Endothelial cell (in vitro differentiated cells): ENCODE measurements around the gene IMPDH2. TPM values are rescaled to one million over a fixed set of nuclear protein-coding genes. Genes with fewer than 3 reads are reported as not detected.

Experiments
- DNase-seq: peaks from one replicate; pipeline ENCODE4 v3.0.0; 2021; ENCODE audit warnings: low spot score
- H3K27ac Mint-ChIP-seq: one replicate; pipeline ENCODE4 v1.8.0; 2021; ENCODE audit warnings: mixed read lengths, inconsistent platforms; ENCODE audit not compliant: unreplicated experiment
- H3K27me3 Mint-ChIP-seq: one replicate; pipeline ENCODE4 v1.8.0; 2021; ENCODE audit warnings: mild to moderate bottlenecking, moderate library complexity, mixed read lengths, inconsistent platforms; ENCODE audit not compliant: unreplicated experiment
- H3K36me3 Mint-ChIP-seq: one replicate; pipeline ENCODE4 v1.8.0; 2021; ENCODE audit warnings: mild to moderate bottlenecking, low read depth, mixed read lengths, inconsistent platforms; ENCODE audit not compliant: unreplicated experiment
- H3K4me1 Mint-ChIP-seq: one replicate; pipeline ENCODE4 v1.8.0; 2021; ENCODE audit warnings: mild to moderate bottlenecking, mixed read lengths, inconsistent platforms; ENCODE audit not compliant: unreplicated experiment
- H3K4me3 Mint-ChIP-seq: one replicate; pipeline ENCODE4 v1.8.0; 2021; ENCODE audit warnings: mild to moderate bottlenecking, mixed read lengths, inconsistent platforms; ENCODE audit not compliant: unreplicated experiment
- H3K9me3 Mint-ChIP-seq: one replicate; pipeline ENCODE4 v1.8.0; 2021; ENCODE audit warnings: mixed read lengths, inconsistent platforms; ENCODE audit not compliant: unreplicated experiment
- CTCF ChIP-seq: fragments of 200-600 bp; sonication (generic); IDR thresholded peaks from one replicate; pipeline ENCODE4 v1.5.0; 2021; ENCODE audit warnings: antibody characterized with exemption; ENCODE audit not compliant: unreplicated experiment
- total RNA-seq: library from RNA; stranded (reverse); fragmentation: NEBNext Ultra II Directional; extraction: Animal tissue kit (Norgen Biotek cat#: 25700); gene quantifications from one replicate; pipeline ENCODE4 v1.2.1, GENCODE V29; 2021; ENCODE audit not compliant: unreplicated experiment

IMPDH2 gene
- total RNA-seq, 1 donor from 2014 or later: 111 TPM

DNA sequence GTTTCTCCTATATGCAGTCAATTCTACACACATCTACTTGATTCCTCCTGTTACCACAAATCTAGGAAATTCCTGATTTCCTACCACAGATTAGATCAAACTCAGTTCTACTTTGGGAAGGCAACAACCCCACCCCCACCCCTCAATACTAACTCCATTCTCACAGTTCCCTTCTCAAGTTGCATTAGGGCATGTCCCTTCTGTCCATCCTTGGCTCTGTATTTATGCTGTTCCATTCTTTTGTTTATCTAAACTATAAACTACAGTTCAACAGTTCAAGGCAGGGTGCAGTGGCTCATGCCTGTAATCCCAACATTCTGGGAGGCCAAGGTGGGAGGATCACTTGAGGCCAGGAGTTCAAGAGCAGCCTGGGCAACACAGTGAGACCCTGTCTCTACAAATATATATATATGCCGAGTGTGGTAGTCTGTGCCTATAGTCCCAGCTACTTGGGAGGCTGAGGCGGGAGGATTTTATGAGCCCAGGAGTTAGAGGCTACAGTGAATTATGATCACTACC, 25.2 kb upstream of the IMPDH2 start:
- H3K9me3 Mint-ChIP-seq: no peaks in the 10 kb centered on the region
- no peak for DNase-seq
- no peak for TF ChIP-seq CTCF
- no peak overlapping the region for H3K27ac Mint-ChIP-seq
- H3K27me3 Mint-ChIP-seq: peaks cover 4% of the 10 kb centered on the region
- no peak overlapping the region for H3K4me3 Mint-ChIP-seq
- peaks cover 40% of the 10 kb centered on the region for H3K36me3 Mint-ChIP-seq
- H3K4me1 Mint-ChIP-seq: peaks cover 3% of the 10 kb centered on the region

DNA sequence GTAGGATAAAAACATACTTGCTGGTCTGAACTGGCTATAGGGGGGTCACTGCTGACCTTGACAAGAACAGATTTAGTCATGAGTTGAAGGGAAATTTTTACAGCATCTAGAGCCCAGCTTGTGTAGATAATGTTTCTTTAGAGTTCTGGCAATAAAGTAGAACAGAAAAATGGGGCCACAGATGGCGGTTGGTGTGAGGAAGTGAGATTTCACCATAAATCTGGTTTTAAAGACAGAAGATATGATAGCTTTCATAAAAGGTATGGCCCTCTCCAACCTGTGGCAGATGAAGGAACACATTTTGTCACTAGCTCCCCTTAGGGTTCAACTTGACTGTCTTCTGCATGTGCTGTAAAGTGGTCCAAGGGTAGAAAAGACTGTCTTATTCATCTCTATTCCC, 24.3 kb upstream of the IMPDH2 start:
- DNase-seq: no peak
- Mint-ChIP-seq H3K36me3 (peaks cover 40% of the 10 kb centered on the region), H3K9me3 (no peaks in the 10 kb centered on the region), H3K27ac (no peak overlapping the region), H3K4me1 (peaks cover 3% of the 10 kb centered on the region), H3K27me3 (peaks cover 6% of the 10 kb centered on the region), H3K4me3 (no peak overlapping the region)
- TF ChIP-seq CTCF: no peak

- TF ChIP-seq CTCF: no peak
- no peak for DNase-seq
- Mint-ChIP-seq H3K36me3 (peaks cover 23% of the 10 kb centered on the region), H3K4me3 (no peak overlapping the region), H3K27me3 (peaks cover 1% of the 10 kb centered on the region), H3K4me1 (no peaks in the 10 kb centered on the region), H3K9me3 (no peaks in the 10 kb centered on the region), H3K27ac (no peak overlapping the region)
These were observed 6.1 kb upstream of the IMPDH2 start for GRCh38 chr3:49035281-49035680.

DNA sequence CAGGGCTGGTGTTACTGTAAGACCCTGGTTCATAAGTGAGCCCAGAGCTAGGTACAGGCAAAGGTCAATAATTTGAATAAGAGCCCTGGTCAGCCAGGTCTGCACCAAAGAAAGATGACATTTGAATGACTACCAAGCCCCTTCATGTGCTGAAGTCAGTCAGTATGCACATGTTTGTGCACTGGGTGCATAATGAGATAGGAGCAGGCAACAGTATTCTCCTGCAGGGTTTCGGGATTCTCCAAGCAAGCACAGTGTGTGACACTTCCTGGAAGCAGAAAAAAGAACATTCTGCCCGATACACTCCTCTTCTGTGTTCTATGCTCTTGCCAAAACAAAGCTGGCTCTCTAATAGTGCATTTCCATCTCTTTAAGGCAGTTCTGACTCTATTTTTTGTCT, 5.5 kb upstream of the IMPDH2 start:
- Mint-ChIP-seq H3K27ac (no peak overlapping the region), H3K9me3 (no peaks in the 10 kb centered on the region), H3K4me3 (peak overlapping the region; percentile 26), H3K27me3 (peaks cover 1% of the 10 kb centered on the region), H3K36me3 (peaks cover 23% of the 10 kb centered on the region), H3K4me1 (no peaks in the 10 kb centered on the region)
- no peak for DNase-seq
- TF ChIP-seq CTCF: no peak

DNA sequence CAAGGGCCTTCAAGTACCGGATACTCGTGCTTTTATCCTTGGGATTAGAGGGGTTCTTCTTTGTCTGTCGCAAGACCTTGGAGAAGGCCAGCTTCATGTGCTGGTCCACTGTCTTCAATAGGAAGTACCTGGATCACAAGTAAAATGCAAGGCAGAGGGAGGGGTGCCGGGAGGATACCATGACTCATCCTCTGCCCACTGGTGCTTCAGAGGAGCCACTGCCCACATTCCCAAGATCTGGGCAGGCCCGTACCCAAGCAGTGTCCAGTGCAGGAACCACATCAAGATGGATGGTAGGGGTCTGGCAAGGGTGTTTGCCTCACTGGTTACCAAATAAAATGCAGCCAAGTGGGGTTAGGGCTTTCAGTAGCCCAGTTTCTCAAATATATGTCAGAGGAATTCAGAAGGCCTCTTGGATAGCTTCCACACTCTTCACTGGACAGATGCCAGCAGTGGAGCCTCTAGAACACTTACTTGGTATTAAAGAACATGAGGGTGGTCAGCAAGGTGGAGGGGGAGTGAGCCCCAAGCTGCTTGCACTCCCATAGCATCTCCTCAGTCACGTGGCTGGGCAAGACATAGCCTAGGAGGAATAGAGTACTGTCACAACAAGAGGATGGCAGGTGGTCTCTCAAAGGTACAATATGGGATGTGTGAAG, 3.6 kb upstream of the IMPDH2 start:
- no peak overlapping the region for H3K27ac Mint-ChIP-seq
- no peaks in the 10 kb centered on the region for H3K9me3 Mint-ChIP-seq
- H3K36me3 Mint-ChIP-seq: peaks cover 23% of the 10 kb centered on the region
- TF ChIP-seq CTCF: no peak
- H3K4me1 Mint-ChIP-seq: peaks cover 6% of the 10 kb centered on the region
- DNase-seq: no peak
- no peak overlapping the region for H3K4me3 Mint-ChIP-seq
- H3K27me3 Mint-ChIP-seq: peaks cover 1% of the 10 kb centered on the region
